ENCODE data around the gene KCNT1.

DNA sequence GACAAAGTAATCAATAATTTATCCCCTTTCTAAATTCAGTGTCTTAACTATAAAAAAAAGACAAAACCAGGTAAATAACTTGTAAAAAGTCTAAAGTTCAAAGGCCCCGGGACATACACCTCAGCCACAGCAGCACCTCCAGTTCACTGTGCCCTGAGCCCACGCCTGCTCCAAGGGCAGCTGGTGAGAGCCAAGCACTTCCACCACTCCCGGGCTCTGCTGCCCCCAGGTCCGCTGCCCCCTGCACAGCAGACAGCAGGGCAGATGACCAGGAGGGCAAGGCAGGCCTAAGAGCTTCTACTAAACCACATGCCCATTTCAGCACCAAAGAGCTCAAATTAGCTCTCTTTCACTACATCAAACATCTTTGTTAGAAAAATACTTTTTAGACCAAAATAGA is 113.4 kb downstream of the KCNT1 start:
- TF ChIP-seq, protein P1, sequence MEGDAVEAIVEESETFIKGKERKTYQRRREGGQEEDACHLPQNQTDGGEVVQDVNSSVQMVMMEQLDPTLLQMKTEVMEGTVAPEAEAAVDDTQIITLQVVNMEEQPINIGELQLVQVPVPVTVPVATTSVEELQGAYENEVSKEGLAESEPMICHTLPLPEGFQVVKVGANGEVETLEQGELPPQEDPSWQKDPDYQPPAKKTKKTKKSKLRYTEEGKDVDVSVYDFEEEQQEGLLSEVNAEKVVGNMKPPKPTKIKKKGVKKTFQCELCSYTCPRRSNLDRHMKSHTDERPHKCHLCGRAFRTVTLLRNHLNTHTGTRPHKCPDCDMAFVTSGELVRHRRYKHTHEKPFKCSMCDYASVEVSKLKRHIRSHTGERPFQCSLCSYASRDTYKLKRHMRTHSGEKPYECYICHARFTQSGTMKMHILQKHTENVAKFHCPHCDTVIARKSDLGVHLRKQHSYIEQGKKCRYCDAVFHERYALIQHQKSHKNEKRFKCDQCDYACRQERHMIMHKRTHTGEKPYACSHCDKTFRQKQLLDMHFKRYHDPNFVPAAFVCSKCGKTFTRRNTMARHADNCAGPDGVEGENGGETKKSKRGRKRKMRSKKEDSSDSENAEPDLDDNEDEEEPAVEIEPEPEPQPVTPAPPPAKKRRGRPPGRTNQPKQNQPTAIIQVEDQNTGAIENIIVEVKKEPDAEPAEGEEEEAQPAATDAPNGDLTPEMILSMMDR (IDR thresholded peaks at IDR 0.05), result no peak
- no peak for TF ChIP-seq POLR2A (IDR thresholded peaks at IDR 0.05)

Data from uterus (tissue), 2 donors.